GM23338 (cell line): ENCODE measurements around the gene PARP1. TPM values are rescaled to one million over a fixed set of nuclear protein-coding genes. Genes with fewer than 3 reads are reported as not detected.

Experiments used
- ATAC-seq: fragments of 200-7000 bp; cut with Tn5 transposase; 3 replicates; pipeline ENCODE4 v1.9.1; 2020
- DNase-seq: peaks from one replicate; pipeline ENCODE4 v3.0.0-alpha.2; 2015; ENCODE audit warnings: low spot score
- H2AFZ ChIP-seq: fragments of 200-600 bp; sonication (generic); 2 replicates; pipeline ENCODE4 v1.8.0; 2016; ENCODE audit warnings: antibody characterized with exemption, mild to moderate bottlenecking, moderate library complexity
- H3F3A ChIP-seq: fragments of 200-600 bp; sonication (generic); replicated peaks from 2 replicates; pipeline ENCODE4 v1.8.0; 2017; ENCODE audit warnings: antibody characterized with exemption, mixed run types, low read depth
- H3K27ac ChIP-seq: fragments of 200-600 bp; sonication (generic); 2 replicates; pipeline ENCODE4 v1.6.1; 2016; ENCODE audit warnings: low read depth
- H3K27me3 ChIP-seq: fragments of 200-600 bp; sonication (generic); 2 replicates; pipeline ENCODE4 v1.8.0; 2016; ENCODE audit warnings: mild to moderate bottlenecking, mixed run types, moderate library complexity; ENCODE audit not compliant: insufficient read depth
- H3K36me3 ChIP-seq: fragments of 200-600 bp; sonication (generic); 2 replicates; pipeline ENCODE4 v1.8.0; 2016; ENCODE audit warnings: mild to moderate bottlenecking; ENCODE audit not compliant: insufficient read depth
- H3K4me1 ChIP-seq: fragments of 200-600 bp; sonication (generic); 2 replicates; pipeline ENCODE4 v1.8.0; 2016; ENCODE audit warnings: mild to moderate bottlenecking, moderate library complexity; ENCODE audit not compliant: insufficient read depth
- H3K4me2 ChIP-seq: fragments of 200-600 bp; sonication (generic); 2 replicates; pipeline ENCODE4 v1.7.1; 2017; ENCODE audit warnings: mixed run types
- H3K4me3 ChIP-seq: fragments of 200-600 bp; sonication (generic); 2 replicates; pipeline ENCODE4 v1.6.1; 2016; ENCODE audit warnings: mixed run types
- H3K79me2 ChIP-seq: fragments of 200-600 bp; sonication (generic); replicated peaks from 2 replicates; pipeline ENCODE4 v1.8.0; 2017; ENCODE audit warnings: mild to moderate bottlenecking; ENCODE audit not compliant: insufficient read depth
- H3K9me2 ChIP-seq: fragments of 200-600 bp; sonication (generic); 2 replicates; pipeline ENCODE4 v1.8.0; 2017; ENCODE audit not compliant: insufficient read depth
- H4K20me1 ChIP-seq: fragments of 200-600 bp; sonication (generic); replicated peaks from 2 replicates; pipeline ENCODE4 v1.8.0; 2017; ENCODE audit warnings: mild to moderate bottlenecking; ENCODE audit not compliant: insufficient read depth
- H3K27ac Mint-ChIP-seq: 2 replicates; pipeline ENCODE4 v1.8.0; 2020; ENCODE audit warnings: inconsistent platforms, mild to moderate bottlenecking, moderate library complexity, mixed read lengths
- H3K27me3 Mint-ChIP-seq: 3 replicates; pipeline ENCODE4 v1.8.0; 2022; ENCODE audit warnings: low read depth, mild to moderate bottlenecking, moderate library complexity, mixed read lengths, inconsistent platforms; ENCODE audit not compliant: insufficient read depth, poor library complexity
- H3K36me3 Mint-ChIP-seq: 3 replicates; pipeline ENCODE4 v1.8.0; 2021; ENCODE audit warnings: low read depth, mild to moderate bottlenecking, inconsistent platforms, moderate library complexity, mixed read lengths
- H3K4me1 Mint-ChIP-seq: 3 replicates; pipeline ENCODE4 v1.8.0; 2020; ENCODE audit warnings: mild to moderate bottlenecking, inconsistent platforms, mixed read lengths
- H3K4me3 Mint-ChIP-seq: 3 replicates; pipeline ENCODE4 v1.8.0; 2021; ENCODE audit warnings: moderate library complexity, mild to moderate bottlenecking, inconsistent platforms, mixed read lengths
- H3K9me3 Mint-ChIP-seq: 3 replicates; pipeline ENCODE4 v1.8.0; 2020; ENCODE audit warnings: moderate library complexity, mild to moderate bottlenecking, inconsistent platforms, mixed read lengths
- EZH2 ChIP-seq: fragments of 200-600 bp; sonication (generic); IDR thresholded peaks from one replicate; pipeline ENCODE4 v1.8.0; 2017; ENCODE audit warnings: antibody characterized with exemption, mild to moderate bottlenecking, low read depth; ENCODE audit not compliant: unreplicated experiment
- EZH2phosphoT487 ChIP-seq: fragments of 200-600 bp; sonication (generic); IDR thresholded peaks from one replicate; pipeline ENCODE4 v1.8.1; 2018; ENCODE audit warnings: antibody characterized with exemption; ENCODE audit not compliant: unreplicated experiment
- JUNB ChIP-seq: IDR thresholded peaks from one replicate; pipeline ENCODE4 v1.6.1; 2016; ENCODE audit warnings: antibody characterized with exemption; ENCODE audit not compliant: unreplicated experiment
- POLR2AphosphoS5 ChIP-seq: IDR thresholded peaks from 2 replicates; pipeline ENCODE4 v1.6.1; 2016; ENCODE audit warnings: antibody characterized with exemption, low read depth
- ZNF331 ChIP-seq: fragments of 250-450 bp; sonication (Bioruptor Pico); IDR thresholded peaks from 2 replicates; pipeline ENCODE4 v1.5.0; 2020; ENCODE audit warnings: low read depth, mild to moderate bottlenecking, moderate library complexity
- polyA plus RNA-seq: library from polyadenylated mRNA; unstranded; fragments of >200 nt; fragmentation: Nextera tagmentation; extraction: Ambion mirVana; gene quantifications from 2 replicates; pipeline ENCODE4 v1.2.1, GENCODE V29; 2016
- total RNA-seq: library from RNA; depleted of rRNA; stranded (reverse); fragments of >200 nt; shearing (Covaris generic); gene quantifications from 2 replicates; pipeline ENCODE4 v1.2.3, GENCODE V29; 2014
- TF ChIP-seq, protein P1 (sequence below): IDR thresholded peaks from one replicate; pipeline ENCODE4 v1.6.1; 2018; ENCODE audit warnings: antibody characterized with exemption; ENCODE audit not compliant: unreplicated experiment
- TF ChIP-seq, protein P2 (sequence below), 2 experiments: fragments of 200-600 bp in 1 of 2; sonication (generic) in 1 of 2; conservative IDR thresholded peaks; 2 replicates each; pipeline versions ENCODE4 v1.5.1 to v1.6.1; 2016 to 2017; ENCODE audit warnings: antibody characterized with exemption in 2 of 2, low read depth in 2 of 2, mild to moderate bottlenecking in 2 of 2, moderate library complexity in 1 of 2
- TF ChIP-seq, protein P3 (sequence below): IDR thresholded peaks from 2 replicates; pipeline ENCODE4 v1.6.1; 2016; ENCODE audit warnings: antibody characterized with exemption

The PARP1 gene
- total and polyA plus RNA-seq, 2 experiments from 2014 or later: 877 to 1,082 TPM

GRCh38 chr1:226381226-226381998, 26.5 kb downstream of the PARP1 start (continued):
- TF ChIP-seq, protein P1, sequence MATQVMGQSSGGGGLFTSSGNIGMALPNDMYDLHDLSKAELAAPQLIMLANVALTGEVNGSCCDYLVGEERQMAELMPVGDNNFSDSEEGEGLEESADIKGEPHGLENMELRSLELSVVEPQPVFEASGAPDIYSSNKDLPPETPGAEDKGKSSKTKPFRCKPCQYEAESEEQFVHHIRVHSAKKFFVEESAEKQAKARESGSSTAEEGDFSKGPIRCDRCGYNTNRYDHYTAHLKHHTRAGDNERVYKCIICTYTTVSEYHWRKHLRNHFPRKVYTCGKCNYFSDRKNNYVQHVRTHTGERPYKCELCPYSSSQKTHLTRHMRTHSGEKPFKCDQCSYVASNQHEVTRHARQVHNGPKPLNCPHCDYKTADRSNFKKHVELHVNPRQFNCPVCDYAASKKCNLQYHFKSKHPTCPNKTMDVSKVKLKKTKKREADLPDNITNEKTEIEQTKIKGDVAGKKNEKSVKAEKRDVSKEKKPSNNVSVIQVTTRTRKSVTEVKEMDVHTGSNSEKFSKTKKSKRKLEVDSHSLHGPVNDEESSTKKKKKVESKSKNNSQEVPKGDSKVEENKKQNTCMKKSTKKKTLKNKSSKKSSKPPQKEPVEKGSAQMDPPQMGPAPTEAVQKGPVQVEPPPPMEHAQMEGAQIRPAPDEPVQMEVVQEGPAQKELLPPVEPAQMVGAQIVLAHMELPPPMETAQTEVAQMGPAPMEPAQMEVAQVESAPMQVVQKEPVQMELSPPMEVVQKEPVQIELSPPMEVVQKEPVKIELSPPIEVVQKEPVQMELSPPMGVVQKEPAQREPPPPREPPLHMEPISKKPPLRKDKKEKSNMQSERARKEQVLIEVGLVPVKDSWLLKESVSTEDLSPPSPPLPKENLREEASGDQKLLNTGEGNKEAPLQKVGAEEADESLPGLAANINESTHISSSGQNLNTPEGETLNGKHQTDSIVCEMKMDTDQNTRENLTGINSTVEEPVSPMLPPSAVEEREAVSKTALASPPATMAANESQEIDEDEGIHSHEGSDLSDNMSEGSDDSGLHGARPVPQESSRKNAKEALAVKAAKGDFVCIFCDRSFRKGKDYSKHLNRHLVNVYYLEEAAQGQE: no peak
- no peak for TF ChIP-seq EZH2

GRCh38 chr1:226378071-226378470, 29.8 kb downstream of the PARP1 start:
- H4K20me1 ChIP-seq: peaks cover 28% of the 10 kb centered on the region
- peaks cover 28% of the 10 kb centered on the region for H3K79me2 ChIP-seq
- H3K27me3 Mint-ChIP-seq: peaks cover 2% of the 10 kb centered on the region
- DNase-seq: no peak
- peaks cover 73% of the 10 kb centered on the region for H3K36me3 ChIP-seq
- no peaks in the 10 kb centered on the region for H3K9me3 Mint-ChIP-seq
- no peak overlapping the region; the same call in 1 of the 2 replicates for H3K27ac Mint-ChIP-seq
- no peak overlapping the region for H3K4me2 ChIP-seq
- H3K4me3 Mint-ChIP-seq: no peak overlapping the region
- H3K36me3 Mint-ChIP-seq: peaks cover 99% of the 10 kb centered on the region
- H3K4me1 Mint-ChIP-seq: no peaks in the 10 kb centered on the region
- H3K27me3 ChIP-seq: no peaks in the 10 kb centered on the region
- H2AFZ ChIP-seq: no peak overlapping the region
- H3F3A ChIP-seq: peaks cover 3% of the 10 kb centered on the region
- no peaks in the 10 kb centered on the region for H3K9me2 ChIP-seq
- no peak overlapping the region for H3K27ac ChIP-seq
- no peak overlapping the region for H3K4me3 ChIP-seq
- no peak for ATAC-seq
- H3K4me1 ChIP-seq: no peaks in the 10 kb centered on the region
- TF ChIP-seq EZH2 (no peak), ZNF331 (CRISPR knock-in tag) (no peak), POLR2AphosphoS5 (no peak), EZH2phosphoT487 (no peak), JUNB (no peak)
- TF ChIP-seq, protein P1: no peak
- TF ChIP-seq, protein P2, sequence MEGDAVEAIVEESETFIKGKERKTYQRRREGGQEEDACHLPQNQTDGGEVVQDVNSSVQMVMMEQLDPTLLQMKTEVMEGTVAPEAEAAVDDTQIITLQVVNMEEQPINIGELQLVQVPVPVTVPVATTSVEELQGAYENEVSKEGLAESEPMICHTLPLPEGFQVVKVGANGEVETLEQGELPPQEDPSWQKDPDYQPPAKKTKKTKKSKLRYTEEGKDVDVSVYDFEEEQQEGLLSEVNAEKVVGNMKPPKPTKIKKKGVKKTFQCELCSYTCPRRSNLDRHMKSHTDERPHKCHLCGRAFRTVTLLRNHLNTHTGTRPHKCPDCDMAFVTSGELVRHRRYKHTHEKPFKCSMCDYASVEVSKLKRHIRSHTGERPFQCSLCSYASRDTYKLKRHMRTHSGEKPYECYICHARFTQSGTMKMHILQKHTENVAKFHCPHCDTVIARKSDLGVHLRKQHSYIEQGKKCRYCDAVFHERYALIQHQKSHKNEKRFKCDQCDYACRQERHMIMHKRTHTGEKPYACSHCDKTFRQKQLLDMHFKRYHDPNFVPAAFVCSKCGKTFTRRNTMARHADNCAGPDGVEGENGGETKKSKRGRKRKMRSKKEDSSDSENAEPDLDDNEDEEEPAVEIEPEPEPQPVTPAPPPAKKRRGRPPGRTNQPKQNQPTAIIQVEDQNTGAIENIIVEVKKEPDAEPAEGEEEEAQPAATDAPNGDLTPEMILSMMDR (conservative IDR thresholded peaks at IDR 0.05; ENCODE audit: low read depth in 2 of 2): no peak
- TF ChIP-seq, protein P3, sequence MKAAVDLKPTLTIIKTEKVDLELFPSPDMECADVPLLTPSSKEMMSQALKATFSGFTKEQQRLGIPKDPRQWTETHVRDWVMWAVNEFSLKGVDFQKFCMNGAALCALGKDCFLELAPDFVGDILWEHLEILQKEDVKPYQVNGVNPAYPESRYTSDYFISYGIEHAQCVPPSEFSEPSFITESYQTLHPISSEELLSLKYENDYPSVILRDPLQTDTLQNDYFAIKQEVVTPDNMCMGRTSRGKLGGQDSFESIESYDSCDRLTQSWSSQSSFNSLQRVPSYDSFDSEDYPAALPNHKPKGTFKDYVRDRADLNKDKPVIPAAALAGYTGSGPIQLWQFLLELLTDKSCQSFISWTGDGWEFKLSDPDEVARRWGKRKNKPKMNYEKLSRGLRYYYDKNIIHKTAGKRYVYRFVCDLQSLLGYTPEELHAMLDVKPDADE: no peak
